ENCODE measurements around the gene TMPRSS11F.

DNA sequence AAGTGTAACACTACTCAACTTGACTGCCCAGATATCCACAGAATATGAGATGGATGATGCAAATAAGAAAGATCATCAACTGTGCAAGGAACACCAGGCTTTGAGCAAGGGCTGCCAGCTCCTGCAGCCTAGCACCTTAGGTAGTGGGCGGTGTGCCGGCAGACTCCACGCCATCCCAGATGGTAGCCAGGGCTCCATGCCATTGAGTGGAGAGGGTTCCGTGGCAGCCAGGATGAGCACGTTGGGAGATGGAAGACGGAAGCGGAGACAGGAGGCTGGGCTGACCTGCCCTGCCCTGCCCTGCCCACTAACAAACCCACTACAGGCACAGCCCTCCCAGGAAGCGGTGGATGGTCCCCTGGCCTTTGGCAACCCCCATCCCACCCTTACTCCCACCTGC lies 51.9 kb downstream of the TMPRSS11F start:
- TF ChIP-seq, protein P1, sequence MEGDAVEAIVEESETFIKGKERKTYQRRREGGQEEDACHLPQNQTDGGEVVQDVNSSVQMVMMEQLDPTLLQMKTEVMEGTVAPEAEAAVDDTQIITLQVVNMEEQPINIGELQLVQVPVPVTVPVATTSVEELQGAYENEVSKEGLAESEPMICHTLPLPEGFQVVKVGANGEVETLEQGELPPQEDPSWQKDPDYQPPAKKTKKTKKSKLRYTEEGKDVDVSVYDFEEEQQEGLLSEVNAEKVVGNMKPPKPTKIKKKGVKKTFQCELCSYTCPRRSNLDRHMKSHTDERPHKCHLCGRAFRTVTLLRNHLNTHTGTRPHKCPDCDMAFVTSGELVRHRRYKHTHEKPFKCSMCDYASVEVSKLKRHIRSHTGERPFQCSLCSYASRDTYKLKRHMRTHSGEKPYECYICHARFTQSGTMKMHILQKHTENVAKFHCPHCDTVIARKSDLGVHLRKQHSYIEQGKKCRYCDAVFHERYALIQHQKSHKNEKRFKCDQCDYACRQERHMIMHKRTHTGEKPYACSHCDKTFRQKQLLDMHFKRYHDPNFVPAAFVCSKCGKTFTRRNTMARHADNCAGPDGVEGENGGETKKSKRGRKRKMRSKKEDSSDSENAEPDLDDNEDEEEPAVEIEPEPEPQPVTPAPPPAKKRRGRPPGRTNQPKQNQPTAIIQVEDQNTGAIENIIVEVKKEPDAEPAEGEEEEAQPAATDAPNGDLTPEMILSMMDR (IDR thresholded peaks at IDR 0.05): no peak
- TF ChIP-seq POLR2A (IDR thresholded peaks at IDR 0.05): no peak

All from gastroesophageal sphincter (tissue), 3 donors.